GM19035 (cell line): Measurements from ENCODE around the gene DUSP22.

Experiments used
- ATAC-seq: cut with Tn5 transposase; IDR thresholded peaks from one replicate; pipeline ENCODE4 v1.9.1; 2021; ENCODE audit not compliant: unreplicated experiment

Gene DUSP22

GRCh38 chr6:296151-297122, 4.2 kb downstream of the DUSP22 start:
- ATAC-seq: peak; percentile 17

DNA sequence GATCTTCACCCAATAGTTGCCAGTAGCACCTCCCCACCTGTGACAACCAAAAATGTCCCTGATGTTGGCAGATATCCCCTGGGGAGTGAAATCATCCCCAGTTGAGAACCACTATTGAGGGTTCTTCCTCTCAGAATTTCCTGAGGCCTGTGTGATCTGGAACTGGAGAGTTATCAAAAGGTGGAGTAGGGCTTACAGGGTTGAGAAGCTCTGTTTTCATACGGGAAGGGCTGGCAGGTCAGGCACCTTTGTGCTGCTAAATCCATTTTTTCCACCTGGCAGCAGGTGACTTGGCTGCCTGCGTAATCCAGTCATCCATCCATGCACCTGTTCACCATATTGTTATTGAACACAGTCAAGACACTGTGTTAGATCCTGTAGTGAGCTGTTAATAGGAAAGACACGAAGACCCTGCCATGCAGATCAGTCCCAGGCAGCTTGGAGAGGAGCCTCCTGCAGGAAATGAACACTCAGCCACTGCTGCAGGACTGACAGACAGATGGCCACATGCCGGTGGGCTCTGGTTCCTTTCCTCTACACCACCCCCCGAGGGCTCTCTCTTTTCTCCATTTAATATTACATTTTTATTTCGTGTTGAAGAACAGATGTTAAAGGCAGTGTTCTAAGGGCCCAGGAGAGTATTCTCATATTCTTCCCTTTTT, 5.4 kb downstream of the DUSP22 start:
- ATAC-seq: no peak

DNA sequence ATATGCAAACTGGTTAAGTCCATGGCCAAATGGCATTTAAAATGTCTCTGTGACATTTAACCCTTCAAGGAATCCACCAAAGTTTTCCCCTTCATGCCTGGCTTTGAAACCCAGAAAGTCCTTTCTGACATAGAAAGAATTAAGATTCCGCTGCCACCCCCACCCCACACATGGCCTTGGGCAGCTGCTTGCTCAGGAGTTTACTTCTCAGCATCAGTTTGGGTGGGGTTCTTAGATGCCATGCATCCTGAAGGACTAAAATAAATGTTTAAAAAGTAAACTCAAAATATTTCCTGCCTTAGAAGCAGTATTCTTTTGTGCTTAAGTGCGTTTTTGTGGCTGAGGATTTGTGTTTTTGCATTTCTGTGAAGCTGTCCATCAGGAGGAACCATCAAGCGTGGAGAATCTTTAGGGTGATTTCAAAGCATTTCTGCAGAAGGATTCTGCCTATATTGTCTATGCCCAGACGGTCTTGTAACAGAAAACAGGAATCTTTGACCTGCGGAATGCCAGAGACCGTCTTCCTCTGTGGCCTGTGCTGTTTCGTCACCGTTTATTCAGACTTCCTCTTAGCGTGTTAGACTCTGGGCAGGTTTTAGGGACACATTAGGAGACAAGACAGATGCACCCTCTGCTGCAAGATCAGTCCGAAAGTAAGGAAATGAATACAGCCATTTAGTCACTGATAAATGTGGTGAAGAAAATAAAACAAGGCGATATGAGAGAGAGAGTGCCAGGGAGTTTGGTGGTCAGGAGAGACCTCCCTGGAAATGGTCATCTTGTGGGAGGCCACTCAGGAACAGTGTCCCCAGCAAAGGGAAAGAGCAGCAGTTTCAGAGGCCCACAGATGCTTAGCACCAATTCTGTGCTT, 6.2 kb downstream of the DUSP22 start:
- ATAC-seq: no peak

DNA sequence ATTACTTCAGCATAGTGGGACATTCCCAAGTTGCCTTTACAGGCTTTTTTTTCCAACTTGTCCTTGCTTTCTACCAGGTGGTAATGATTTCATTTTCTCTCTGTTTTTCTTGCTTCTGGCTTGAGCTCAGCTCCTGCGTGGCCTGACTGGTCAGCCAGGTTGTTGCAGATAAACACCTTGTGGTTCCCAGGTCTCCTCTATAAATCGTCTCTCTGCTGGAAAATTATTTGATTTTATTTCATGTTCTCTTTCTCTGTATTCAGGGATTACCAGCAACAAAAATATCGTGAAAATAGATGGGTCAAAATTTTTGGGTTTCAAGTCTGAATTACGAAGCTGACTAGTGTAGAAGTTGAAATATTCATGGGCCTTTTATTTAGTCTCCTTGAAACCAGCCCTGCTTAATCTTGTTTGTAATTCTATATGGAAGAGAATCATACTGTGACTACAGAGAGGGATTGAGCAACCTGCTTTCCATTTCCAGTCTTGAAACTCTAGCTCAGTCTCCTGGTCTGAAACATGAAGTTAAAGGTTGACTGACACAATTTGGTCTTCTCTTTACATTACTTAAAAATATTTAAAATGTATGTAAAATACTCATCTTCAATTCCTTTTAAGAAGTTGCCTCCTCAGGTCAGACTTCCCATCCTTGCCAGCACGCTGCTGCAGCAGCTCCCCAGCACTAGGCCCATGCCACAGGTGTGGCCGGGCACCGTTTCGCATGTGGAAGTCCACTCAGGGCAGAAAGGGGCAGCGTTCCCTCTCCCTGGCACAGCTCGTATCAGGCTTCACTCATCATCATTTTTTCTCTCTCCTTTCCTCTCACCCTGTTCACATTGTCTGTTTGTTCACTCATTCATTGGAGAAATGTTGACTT, 7.1 kb downstream of the DUSP22 start:
- ATAC-seq: no peak

DNA sequence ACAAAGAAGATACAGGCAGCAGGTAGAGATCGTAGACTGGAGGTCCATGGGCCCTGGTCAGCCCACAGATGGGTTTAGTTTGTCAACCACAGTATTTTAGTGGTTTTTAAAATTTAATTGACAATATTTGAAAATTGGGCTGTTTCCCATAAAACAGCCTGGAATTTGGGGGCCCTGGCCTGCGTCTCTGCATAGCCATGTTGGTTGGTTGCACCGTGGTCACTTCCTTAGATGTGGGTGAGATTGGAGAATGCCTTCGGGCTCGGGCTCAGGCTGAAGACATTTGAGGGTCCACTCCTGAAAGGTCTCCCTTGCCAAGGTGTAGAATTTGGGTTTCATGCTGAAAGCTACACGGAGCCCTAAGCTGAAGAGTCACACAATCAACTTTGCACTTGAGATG, 7.7 kb downstream of the DUSP22 start:
- ATAC-seq: no peak

DNA sequence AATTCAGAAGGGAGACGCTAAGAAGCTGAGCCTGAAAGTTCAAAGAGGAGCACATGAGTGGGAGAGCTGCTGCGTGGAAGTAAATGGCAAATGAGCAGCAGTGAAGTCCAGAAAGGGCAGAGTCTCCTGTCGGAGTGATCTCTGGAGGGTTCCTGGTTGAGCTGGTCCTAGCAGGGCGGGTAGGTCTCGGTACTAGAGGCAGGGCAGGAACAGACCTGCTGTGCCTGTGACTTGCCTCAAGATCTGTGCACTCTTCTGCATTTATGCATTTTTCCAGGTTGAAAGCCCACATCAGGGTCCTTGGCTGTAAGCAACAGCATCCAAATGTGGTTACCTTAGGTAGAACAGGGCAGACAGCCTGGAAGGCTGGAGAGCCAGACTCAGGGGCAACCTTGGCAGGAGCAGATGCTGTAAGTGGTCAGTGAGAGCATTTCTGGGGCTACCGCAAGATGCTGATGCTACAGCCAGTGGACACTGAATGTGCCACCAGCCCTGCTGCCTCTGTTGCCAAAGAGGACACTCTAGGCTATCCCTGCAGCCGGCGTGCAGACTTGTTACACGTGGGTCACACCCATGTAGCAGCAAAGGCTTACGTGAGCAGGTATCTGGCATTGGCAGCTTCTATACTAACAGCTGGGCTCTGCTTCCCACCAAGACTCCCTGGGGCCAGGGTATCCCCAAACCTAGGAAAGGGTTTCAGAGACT, 8.4 kb downstream of the DUSP22 start:
- ATAC-seq: no peak

DNA sequence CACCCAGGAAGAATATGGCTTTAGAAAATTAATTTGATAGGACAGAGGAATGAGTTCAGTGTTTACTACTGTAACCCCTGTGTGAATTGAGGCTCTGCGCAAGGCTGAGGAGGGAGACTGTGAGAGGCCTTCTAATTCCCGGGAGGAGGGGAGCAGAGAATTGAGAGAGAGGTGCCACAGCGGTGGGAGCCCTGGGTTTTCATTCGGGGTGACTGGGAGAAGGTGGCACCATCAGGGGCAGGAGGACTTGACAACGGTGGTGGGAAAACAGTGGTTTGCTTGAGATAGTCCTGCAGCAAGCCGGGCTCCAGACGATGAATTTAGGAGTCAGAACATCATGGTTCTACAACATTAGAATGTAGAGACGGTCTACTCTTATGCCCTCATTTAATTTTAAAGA, 9.2 kb downstream of the DUSP22 start:
- ATAC-seq: no peak

DNA sequence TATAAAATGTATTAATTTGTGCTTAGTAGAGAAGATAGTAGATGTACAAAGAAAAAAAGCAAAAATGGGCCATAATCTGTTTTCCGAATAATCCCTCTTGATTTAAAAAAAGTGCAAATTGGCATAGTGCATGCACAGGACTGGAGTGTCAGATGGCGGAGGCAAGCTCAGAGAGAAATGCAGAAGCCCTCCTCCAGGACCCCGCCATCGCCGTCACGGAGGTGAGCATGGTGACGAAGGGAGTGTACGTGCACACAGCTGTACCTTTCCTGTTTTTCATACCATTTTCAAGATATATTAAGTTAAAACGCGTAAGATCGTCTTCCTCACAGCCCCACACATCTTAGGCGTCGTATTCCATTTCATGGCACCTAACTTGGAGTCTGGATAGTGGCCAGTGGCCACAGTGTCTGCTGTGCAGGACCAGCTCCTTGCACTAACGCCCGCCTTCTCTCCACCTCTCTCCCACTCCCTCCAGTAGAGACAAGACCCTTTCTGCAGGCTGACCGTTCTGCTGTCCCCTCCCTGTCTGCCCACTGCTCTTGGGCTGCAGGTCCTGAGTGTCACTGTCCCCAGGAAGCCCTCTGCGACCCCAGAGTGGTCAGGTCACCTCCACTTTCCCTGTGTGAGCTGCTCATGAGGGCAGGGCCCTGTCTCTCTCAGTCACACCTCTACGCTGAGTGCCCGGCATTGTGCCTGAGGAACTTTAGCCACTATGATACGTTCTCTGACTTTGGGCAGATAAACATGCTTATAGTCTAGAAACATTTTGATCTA, 9.8 kb downstream of the DUSP22 start:
- no peak for ATAC-seq

GRCh38 chr6:302760-303159, 10.5 kb downstream of the DUSP22 start:
- no peak for ATAC-seq

- ATAC-seq: no peak
Measured at GRCh38 chr6:303263-303662, 11.0 kb downstream of the DUSP22 start.

DNA sequence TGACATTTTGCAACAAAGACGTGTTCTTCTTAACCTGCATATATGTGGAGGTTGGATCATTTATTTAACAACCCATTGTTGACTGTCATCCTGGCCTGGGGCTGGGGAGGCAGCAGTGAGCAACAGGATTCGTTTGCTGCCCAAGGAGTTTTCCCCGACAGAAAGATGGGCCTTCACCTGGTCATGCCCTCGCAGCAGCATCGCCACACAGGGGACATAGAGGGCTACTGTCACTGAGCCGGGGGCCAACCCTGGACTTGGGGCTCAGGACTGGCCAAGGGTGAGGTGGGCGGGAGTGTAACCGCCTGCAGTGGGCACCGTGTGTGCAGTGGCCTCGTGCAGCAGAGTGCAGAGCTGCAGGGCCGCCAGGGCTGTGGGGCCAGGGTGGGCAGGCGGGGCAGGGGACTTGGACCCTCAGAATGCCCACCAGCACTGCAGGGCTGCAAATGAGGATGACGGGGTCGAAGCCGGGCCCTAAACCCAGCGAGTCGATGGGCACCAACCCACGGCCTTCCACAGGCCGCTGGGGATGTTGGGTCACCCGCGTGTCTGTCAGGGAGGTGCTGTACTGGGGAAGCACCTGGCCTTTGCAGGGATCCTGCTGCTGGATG, 11.8 kb downstream of the DUSP22 start:
- ATAC-seq: no peak

GRCh38 chr6:304833-305370, 12.6 kb downstream of the DUSP22 start:
- ATAC-seq: peak; percentile 29

- ATAC-seq: peak; percentile 85
Measured at GRCh38 chr6:305371-306206, 13.3 kb downstream of the DUSP22 start.

DNA sequence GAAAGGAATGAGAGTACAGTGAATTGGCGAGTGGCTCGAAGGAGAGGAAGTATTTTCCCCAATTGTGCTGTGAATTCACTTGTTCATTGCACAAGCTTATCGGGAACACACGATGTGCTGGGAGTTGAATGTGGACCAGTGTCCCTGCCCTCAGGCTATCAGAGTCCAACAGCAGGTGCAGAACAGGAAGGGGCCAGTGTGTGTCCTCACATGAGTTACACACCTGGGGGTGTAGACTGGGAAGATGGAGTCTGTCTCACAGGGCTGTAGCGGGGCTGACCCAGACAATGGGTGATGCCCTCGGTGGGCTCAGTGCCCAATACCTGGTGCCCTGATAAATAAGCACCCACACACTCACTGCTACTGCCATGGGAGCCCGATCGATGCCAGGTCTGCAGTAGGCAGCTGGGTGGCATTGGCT, 14.4 kb downstream of the DUSP22 start:
- no peak for ATAC-seq

DNA sequence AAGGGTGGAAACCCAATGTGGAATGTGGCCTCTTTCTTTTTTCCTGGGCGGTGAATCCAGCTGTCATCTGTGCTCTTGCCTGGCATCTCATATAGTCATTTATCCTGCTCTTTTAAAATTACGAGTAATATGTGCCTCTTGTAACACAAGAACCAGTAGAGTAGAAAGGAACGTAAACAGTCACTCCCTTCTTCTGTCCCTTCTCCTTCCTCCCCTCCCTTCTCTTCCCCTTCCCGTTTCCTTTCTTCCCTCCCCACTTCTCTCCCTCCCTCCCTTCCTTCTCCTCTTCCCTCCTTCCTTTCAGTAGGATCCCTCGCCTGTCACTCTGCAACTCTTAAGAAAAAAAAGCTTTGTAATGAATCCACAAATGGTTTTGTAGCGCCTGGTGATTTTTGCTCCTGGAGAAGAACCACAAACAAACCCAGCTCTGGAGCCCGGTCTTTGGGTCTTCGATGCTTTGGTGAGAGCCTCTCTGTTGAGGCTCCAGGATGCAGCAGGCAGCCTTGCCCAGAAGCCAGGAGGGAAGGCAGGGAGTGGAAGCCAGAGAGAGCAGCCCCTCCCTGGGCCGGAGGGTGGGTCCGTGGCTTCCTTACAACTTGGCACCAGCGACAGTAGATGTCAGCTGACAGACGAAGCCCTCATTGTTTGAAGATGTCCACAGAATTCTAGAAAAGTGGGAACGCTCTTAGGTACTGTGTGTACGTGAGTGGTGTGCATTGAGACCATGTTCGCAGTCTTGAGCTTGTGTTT, 15.0 kb downstream of the DUSP22 start:
- no peak for ATAC-seq

DNA sequence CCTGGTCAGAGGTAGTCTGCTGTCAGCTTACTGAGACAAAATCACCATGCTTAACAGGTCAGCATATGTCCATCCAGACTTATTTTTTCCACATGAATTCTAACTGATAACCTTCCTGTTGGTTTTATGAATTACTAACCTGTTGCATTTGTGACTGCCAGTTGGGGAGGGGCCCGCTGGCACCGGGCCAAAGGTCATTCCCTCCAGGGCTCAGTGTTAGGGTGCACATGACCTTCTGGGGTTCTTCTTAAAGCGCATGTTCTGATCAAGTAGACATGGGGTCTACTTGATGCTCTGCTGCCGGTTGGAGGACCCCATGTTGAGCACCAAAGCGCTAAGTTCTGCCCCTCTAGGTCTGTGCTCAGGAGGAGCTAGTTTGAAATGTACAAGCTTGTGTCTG, 15.6 kb downstream of the DUSP22 start:
- ATAC-seq: no peak

DNA sequence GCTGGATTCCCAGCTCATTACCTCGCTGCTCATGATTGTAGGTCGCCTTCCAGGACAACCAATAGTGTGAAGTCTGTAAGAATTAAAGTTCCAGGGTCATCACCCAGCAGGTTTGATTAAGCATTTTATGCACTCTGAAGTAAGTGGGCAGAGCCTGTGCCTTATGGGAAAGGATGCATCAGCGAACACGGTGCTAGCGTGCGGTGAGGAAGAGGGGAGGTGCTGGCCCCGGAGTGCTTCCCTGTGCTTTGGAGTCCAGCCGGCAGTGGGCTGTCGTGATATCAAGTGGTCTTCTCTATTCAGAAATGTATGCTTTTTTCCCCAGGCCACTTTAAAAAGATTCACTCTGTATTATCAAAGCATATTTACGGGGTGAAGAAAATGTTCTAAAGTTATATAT, 16.0 kb downstream of the DUSP22 start:
- no peak for ATAC-seq
